DND-41 (cell line): Measurements from ENCODE around the gene DOHH.

Experiments
- EZH2 ChIP-seq: IDR thresholded peaks from 3 replicates; pipeline ENCODE4 v1.6.1; 2012; ENCODE audit warnings: borderline replicate concordance, low read depth, mild to moderate bottlenecking, moderate library complexity, low read length, inconsistent platforms; ENCODE audit not compliant: severe bottlenecking
- TF ChIP-seq, protein P1 (sequence below): IDR thresholded peaks from 2 replicates; pipeline ENCODE4 v1.5.1; 2012; ENCODE audit warnings: borderline replicate concordance, low read length, moderate library complexity, mild to moderate bottlenecking; ENCODE audit not compliant: poor library complexity, severe bottlenecking; ENCODE audit errors: extremely low read depth

DNA sequence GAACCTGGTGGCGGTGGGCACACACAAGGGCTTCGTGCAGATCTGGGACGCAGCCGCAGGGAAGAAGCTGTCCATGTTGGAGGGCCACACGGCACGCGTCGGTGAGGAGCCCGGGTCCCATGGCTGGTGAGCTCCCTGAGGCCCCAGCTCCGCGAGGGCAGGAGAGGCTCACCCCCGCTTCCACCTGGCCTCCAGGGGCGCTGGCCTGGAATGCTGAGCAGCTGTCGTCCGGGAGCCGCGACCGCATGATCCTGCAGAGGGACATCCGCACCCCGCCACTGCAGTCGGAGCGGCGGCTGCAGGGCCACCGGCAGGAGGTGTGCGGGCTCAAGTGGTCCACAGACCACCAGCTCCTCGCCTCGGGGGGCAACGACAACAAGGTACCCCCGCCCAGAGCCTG lies 31.2 kb upstream of the DOHH start:
- no peak for TF ChIP-seq EZH2
- TF ChIP-seq, protein P1, sequence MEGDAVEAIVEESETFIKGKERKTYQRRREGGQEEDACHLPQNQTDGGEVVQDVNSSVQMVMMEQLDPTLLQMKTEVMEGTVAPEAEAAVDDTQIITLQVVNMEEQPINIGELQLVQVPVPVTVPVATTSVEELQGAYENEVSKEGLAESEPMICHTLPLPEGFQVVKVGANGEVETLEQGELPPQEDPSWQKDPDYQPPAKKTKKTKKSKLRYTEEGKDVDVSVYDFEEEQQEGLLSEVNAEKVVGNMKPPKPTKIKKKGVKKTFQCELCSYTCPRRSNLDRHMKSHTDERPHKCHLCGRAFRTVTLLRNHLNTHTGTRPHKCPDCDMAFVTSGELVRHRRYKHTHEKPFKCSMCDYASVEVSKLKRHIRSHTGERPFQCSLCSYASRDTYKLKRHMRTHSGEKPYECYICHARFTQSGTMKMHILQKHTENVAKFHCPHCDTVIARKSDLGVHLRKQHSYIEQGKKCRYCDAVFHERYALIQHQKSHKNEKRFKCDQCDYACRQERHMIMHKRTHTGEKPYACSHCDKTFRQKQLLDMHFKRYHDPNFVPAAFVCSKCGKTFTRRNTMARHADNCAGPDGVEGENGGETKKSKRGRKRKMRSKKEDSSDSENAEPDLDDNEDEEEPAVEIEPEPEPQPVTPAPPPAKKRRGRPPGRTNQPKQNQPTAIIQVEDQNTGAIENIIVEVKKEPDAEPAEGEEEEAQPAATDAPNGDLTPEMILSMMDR: no peak
